Activated T-cell treated with anti-CD3 and anti-CD28 coated beads for 48 hours (primary cell): ENCODE results near the gene USP17L5.
"Not testable (repeated sequence)": the region's sequence is repeated elsewhere in the genome, so short reads cannot be mapped to it uniquely, and the experiment has no call there.

Source experiments
- DNase-seq: peaks from one replicate; pipeline ENCODE4 v3.0.0-alpha.2; 2020; ENCODE audit warnings: low read depth

The USP17L5 gene, protein sequence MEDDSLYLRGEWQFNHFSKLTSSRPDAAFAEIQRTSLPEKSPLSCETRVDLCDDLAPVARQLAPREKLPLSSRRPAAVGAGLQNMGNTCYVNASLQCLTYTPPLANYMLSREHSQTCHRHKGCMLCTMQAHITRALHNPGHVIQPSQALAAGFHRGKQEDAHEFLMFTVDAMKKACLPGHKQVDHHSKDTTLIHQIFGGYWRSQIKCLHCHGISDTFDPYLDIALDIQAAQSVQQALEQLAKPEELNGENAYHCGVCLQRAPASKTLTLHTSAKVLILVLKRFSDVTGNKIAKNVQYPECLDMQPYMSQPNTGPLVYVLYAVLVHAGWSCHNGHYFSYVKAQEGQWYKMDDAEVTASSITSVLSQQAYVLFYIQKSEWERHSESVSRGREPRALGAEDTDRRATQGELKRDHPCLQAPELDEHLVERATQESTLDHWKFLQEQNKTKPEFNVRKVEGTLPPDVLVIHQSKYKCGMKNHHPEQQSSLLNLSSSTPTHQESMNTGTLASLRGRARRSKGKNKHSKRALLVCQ

DNA sequence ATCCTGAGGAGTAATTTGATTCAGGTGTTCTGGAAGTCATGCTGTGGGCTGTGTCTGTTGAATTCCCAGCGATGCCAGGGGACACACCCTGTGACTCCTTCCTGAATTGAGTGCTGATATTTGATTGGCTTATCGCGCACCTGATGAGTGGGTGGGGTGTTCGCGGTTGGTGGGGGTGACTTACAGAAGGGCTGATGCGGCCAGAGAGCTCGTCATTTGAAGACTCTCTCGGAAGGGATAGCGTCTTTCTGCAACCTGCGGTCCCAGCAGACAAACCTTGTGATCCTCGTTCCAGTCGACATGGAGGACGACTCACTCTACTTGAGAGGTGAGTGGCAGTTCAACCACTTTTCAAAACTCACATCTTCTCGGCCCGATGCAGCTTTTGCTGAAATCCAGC lies at the start of gene USP17L5:
Gene USP17L5 (plus strand): TSS at position 301 of the 400 bp plus-strand sequence. CDS start 0 bp downstream, at position 301.
- not testable (repeated sequence) for DNase-seq

DNA sequence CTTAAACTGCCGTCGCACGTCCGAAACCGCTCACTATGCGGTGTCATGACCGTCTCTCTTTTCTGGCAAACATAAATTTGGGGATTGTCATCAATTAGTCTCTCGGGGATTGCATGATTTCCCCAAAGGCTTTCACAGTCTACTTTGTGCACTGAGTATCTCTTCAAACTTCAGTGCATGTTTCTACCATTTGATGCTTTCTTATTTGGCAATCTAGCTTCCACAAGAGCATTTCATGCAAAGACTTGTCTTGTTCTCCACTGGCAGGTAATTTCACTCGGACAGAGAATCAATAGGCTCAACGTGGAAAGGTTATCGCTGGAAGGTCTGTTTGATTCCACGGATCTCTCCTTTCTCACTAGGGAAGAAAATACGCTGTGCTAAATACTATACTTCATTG lies 15.0 kb upstream of the USP17L5 start:
- DNase-seq: not testable (repeated sequence)

DNA sequence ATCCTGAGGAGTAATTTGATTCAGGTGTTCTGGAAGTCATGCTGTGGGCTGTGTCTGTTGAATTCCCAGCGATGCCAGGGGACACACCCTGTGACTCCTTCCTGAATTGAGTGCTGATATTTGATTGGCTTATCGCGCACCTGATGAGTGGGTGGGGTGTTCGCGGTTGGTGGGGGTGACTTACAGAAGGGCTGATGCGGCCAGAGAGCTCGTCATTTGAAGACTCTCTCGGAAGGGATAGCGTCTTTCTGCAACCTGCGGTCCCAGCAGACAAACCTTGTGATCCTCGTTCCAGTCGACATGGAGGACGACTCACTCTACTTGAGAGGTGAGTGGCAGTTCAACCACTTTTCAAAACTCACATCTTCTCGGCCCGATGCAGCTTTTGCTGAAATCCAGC lies 14.3 kb upstream of the USP17L5 start, which contains the start of gene USP17L24:
Gene USP17L24 (plus strand): TSS at position 301 of the 400 bp plus-strand sequence. CDS start 0 bp downstream, at position 301.
- not testable (repeated sequence) for DNase-seq

DNA sequence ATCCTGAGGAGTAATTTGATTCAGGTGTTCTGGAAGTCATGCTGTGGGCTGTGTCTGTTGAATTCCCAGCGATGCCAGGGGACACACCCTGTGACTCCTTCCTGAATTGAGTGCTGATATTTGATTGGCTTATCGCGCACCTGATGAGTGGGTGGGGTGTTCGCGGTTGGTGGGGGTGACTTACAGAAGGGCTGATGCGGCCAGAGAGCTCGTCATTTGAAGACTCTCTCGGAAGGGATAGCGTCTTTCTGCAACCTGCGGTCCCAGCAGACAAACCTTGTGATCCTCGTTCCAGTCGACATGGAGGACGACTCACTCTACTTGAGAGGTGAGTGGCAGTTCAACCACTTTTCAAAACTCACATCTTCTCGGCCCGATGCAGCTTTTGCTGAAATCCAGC lies 9.6 kb upstream of the USP17L5 start, which contains the start of gene USP17L25:
Gene USP17L25 (plus strand): TSS at position 301 of the 400 bp plus-strand sequence. CDS start 0 bp downstream, at position 301.
- DNase-seq: not testable (repeated sequence)

DNA sequence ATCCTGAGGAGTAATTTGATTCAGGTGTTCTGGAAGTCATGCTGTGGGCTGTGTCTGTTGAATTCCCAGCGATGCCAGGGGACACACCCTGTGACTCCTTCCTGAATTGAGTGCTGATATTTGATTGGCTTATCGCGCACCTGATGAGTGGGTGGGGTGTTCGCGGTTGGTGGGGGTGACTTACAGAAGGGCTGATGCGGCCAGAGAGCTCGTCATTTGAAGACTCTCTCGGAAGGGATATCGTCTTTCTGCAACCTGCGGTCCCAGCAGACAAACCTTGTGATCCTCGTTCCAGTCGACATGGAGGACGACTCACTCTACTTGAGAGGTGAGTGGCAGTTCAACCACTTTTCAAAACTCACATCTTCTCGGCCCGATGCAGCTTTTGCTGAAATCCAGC lies 4.8 kb upstream of the USP17L5 start, which contains the start of gene USP17L26:
Gene USP17L26 (plus strand): TSS at position 301 of the 400 bp plus-strand sequence. CDS start 0 bp downstream, at position 301.
- not testable (repeated sequence) for DNase-seq

DNA sequence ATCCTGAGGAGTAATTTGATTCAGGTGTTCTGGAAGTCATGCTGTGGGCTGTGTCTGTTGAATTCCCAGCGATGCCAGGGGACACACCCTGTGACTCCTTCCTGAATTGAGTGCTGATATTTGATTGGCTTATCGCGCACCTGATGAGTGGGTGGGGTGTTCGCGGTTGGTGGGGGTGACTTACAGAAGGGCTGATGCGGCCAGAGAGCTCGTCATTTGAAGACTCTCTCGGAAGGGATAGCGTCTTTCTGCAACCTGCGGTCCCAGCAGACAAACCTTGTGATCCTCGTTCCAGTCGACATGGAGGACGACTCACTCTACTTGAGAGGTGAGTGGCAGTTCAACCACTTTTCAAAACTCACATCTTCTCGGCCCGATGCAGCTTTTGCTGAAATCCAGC lies 4.6 kb downstream of the USP17L5 start, which contains the start of gene USP17L27:
Gene USP17L27 (plus strand): TSS at position 301 of the 400 bp plus-strand sequence. CDS start 0 bp downstream, at position 301.
- DNase-seq: not testable (repeated sequence)

DNA sequence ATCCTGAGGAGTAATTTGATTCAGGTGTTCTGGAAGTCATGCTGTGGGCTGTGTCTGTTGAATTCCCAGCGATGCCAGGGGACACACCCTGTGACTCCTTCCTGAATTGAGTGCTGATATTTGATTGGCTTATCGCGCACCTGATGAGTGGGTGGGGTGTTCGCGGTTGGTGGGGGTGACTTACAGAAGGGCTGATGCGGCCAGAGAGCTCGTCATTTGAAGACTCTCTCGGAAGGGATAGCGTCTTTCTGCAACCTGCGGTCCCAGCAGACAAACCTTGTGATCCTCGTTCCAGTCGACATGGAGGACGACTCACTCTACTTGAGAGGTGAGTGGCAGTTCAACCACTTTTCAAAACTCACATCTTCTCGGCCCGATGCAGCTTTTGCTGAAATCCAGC lies 9.4 kb downstream of the USP17L5 start, which contains the start of gene USP17L28:
Gene USP17L28 (plus strand): TSS at position 301 of the 400 bp plus-strand sequence. CDS start 0 bp downstream, at position 301.
- not testable (repeated sequence) for DNase-seq

DNA sequence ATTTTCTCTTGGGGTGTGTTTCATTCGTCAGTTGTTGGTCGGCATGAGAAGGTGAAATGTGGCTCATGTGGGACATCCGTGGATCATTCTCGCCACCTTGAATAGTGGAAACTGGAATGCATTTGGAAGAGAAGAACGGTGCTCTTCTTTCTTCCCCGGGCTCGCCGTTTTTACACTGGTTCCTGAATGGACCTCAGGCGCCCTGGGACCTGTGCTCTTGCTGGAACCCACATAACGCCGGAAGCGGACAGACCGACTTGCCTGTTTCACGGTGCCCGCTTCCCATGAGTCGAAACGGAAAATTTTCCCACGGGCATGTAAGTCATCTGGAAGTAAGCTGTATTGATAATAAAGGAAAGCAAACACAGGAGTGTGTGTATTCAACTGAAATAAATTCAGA lies 11.7 kb downstream of the USP17L5 start:
- not testable (repeated sequence) for DNase-seq

DNA sequence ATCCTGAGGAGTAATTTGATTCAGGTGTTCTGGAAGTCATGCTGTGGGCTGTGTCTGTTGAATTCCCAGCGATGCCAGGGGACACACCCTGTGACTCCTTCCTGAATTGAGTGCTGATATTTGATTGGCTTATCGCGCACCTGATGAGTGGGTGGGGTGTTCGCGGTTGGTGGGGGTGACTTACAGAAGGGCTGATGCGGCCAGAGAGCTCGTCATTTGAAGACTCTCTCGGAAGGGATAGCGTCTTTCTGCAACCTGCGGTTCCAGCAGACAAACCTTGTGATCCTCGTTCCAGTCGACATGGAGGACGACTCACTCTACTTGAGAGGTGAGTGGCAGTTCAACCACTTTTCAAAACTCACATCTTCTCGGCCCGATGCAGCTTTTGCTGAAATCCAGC lies 14.1 kb downstream of the USP17L5 start, which contains the start of gene USP17L29:
Gene USP17L29 (plus strand): TSS at position 301 of the 400 bp plus-strand sequence. CDS start 0 bp downstream, at position 301.
- not testable (repeated sequence) for DNase-seq

DNA sequence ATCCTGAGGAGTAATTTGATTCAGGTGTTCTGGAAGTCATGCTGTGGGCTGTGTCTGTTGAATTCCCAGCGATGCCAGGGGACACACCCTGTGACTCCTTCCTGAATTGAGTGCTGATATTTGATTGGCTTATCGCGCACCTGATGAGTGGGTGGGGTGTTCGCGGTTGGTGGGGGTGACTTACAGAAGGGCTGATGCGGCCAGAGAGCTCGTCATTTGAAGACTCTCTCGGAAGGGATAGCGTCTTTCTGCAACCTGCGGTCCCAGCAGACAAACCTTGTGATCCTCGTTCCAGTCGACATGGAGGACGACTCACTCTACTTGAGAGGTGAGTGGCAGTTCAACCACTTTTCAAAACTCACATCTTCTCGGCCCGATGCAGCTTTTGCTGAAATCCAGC lies 23.6 kb downstream of the USP17L5 start, which contains the start of gene USP17L30:
Gene USP17L30 (plus strand): TSS at position 301 of the 400 bp plus-strand sequence. CDS start 0 bp downstream, at position 301.
- not testable (repeated sequence) for DNase-seq

DNA sequence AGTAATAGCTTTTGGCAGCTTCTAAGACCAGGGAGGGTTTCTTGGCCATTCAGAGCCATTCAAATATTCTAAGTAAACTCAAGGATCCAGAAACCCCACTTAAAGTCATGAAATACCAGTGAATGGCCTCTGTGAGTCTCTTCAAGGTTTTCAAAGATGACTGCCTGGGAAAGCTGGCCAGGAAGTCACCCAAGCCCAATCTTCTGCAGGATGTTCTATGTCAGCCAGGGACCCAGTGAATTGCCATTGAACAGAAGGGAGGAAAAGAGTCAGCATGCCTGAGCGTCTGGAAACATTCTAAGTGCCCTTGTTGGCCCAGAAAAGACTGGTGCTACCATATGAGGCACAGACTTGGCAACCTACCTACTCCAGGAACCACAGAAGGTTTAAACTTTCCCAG lies 40.7 kb downstream of the USP17L5 start:
- not testable (repeated sequence) for DNase-seq

DNA sequence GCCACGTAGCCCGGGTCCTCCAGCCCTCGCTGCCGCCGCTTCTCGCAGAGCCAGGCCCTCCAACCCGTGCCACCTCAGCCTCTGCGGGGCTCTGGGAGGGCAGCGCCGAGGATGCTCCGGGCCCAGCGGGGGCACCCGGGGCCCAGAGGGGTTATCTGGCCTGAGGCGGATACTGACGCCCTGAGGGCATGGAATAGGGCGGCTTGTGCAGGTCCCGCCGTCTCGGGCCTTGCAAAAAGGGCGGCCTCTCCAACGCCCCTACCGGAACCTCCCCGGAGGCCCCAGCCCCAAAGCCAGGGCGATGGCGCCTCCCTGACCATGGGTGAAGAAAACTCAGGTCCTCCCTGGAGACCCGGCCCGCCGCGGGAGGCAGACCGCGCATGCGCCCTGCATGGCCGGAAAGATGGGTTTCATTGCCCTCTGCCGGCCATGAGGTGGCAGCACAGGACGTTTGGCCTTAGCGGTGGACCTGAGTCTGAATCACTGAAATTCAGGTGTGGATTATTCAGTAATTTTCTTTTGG lies 41.9 kb downstream of the USP17L5 start:
- peak; percentile 54 for DNase-seq

DNA sequence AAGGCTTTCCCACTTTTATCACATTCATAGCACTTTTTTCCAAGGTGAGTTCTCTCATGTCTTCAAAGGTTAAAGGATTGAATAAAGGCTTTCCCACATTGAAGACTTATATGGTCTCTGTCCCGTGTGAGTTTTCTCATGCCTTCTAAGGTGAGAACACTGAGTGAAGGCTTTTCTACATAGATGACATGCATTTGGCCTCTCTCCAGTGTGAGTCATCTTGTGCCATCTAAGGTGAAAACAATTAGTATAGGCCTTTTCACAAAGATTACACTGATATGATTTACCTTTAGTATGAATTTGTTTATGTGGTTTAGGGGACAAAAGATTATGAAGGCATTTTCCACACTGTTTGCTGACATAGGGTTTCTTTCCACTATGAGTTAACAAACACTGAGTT lies 44.9 kb downstream of the USP17L5 start:
- DNase-seq: no peak

DNA sequence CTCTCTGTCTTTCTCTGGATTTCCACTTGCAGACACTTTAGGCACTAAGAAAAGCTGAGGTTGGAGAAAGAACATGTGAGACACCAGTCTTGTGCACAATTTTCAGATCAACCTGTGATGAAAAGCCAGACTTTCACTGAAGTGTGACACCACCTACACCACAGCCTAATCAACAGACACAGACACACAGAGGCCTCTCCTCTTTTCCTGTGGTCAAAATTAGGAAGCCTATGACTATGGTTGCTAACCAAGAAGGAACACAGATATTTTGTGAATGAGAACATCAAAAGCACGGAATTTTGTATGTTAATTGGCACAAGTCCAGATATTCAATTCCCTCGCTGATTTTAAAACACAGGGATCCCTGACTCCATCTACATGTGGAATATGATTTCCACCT lies 49.8 kb downstream of the USP17L5 start:
- not testable (repeated sequence) for DNase-seq
